Measurements from ENCODE around the gene AKIP1.

Gene AKIP1

GRCh38 chr11:8962841-8963240 is 51.9 kb downstream of the AKIP1 start:
- DNase-seq: no peak

- DNase-seq: peak; percentile 83
These were observed 52.8 kb downstream of the AKIP1 start for GRCh38 chr11:8963569-8964323.

- peak; percentile 96 for DNase-seq
These were observed 53.6 kb downstream of the AKIP1 start, which contains the start of gene TMEM9B for GRCh38 chr11:8964324-8965320. Gene TMEM9B, minus strand, starts transcription at chr11:8964442. Its CDS starts 129 bp downstream, at chr11:8964313.

- no peak for DNase-seq
These were observed 56.2 kb downstream of the AKIP1 start for GRCh38 chr11:8967184-8967583.

Data from NCI-H226 (cell line).